Neutrophil (primary cell): ENCODE data around the gene IMPDH1.

Experiments
- H3K27ac ChIP-seq: fragments of 200-600 bp; sonication (generic); 2 replicates; pipeline ENCODE4 v1.5.1; 2016; ENCODE audit warnings: mild to moderate bottlenecking, moderate library complexity
- H3K27me3 ChIP-seq: fragments of 200-600 bp; sonication (generic); 2 replicates; pipeline ENCODE4 v1.6.0; 2016; ENCODE audit warnings: mild to moderate bottlenecking
- H3K36me3 ChIP-seq: fragments of 200-600 bp; sonication (generic); 2 replicates; pipeline ENCODE4 v1.5.1; 2017
- H3K4me1 ChIP-seq, 2 experiments: fragments of 200-600 bp in 1 of 2; sonication (generic) in 1 of 2; 1 replicate in 1 of 2; 2 replicates in 1 of 2; pipeline versions ENCODE4 v1.5.1 to v1.6.1; 2013 to 2016; ENCODE audit warnings: low read depth in 1 of 2, low read length in 1 of 2, mild to moderate bottlenecking in 1 of 2, moderate library complexity in 1 of 2; ENCODE audit not compliant: control insufficient read depth in 1 of 2, insufficient read depth in 1 of 2
- H3K4me3 ChIP-seq, 2 experiments: fragments of 200-600 bp in 1 of 2; sonication (generic) in 1 of 2; 1 replicate in 1 of 2; 2 replicates in 1 of 2; pipeline ENCODE4 v1.5.1; 2013 to 2016; ENCODE audit warnings: low read depth in 1 of 2, low read length in 1 of 2, mild to moderate bottlenecking in 1 of 2, moderate library complexity in 1 of 2
- H3K9me3 ChIP-seq: fragments of 200-600 bp; sonication (generic); 2 replicates; pipeline ENCODE4 v1.5.1; 2016
- TF ChIP-seq, protein P1 (sequence below): fragments of 200-600 bp; sonication (generic); IDR thresholded peaks from 2 replicates; pipeline ENCODE4 v1.5.1; 2016; ENCODE audit warnings: antibody characterized with exemption

IMPDH1 gene

DNA sequence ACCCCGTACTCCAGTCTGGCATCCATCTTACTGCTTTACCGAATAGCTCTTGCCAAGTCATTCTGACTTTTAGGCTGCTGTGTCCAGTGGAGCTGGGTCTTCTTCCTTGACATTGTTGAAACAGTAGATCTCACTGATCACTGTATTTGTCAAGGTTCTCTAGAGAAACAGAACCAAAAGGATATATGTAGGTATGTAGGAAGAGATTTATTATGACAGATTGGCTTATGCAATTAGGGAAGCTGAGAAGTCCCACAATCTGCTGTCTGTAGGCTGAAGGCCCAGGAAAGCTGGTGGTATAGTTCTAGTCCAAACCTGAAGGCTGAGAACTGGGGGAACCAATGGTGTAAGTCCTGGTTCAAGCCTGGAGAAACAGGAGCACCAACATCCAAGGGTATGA is 36.2 kb downstream of the IMPDH1 start:
- H3K9me3 ChIP-seq = no peaks in the 10 kb centered on the region
- H3K4me1 ChIP-seq = no peaks in the 10 kb centered on the region
- H3K27me3 ChIP-seq = no peaks in the 10 kb centered on the region
- no peak overlapping the region for H3K4me3 ChIP-seq
- no peaks in the 10 kb centered on the region for H3K36me3 ChIP-seq
- TF ChIP-seq, protein P1, sequence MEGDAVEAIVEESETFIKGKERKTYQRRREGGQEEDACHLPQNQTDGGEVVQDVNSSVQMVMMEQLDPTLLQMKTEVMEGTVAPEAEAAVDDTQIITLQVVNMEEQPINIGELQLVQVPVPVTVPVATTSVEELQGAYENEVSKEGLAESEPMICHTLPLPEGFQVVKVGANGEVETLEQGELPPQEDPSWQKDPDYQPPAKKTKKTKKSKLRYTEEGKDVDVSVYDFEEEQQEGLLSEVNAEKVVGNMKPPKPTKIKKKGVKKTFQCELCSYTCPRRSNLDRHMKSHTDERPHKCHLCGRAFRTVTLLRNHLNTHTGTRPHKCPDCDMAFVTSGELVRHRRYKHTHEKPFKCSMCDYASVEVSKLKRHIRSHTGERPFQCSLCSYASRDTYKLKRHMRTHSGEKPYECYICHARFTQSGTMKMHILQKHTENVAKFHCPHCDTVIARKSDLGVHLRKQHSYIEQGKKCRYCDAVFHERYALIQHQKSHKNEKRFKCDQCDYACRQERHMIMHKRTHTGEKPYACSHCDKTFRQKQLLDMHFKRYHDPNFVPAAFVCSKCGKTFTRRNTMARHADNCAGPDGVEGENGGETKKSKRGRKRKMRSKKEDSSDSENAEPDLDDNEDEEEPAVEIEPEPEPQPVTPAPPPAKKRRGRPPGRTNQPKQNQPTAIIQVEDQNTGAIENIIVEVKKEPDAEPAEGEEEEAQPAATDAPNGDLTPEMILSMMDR = no peak
- H3K27ac ChIP-seq = no peak overlapping the region

- H3K4me3 ChIP-seq = no peak overlapping the region
- no peak overlapping the region for H3K27ac ChIP-seq
- no peaks in the 10 kb centered on the region for H3K9me3 ChIP-seq
- TF ChIP-seq, protein P1 = no peak
- no peaks in the 10 kb centered on the region for H3K36me3 ChIP-seq
- H3K4me1 ChIP-seq = peaks cover 8 to 12% of the 10 kb centered on the region in 2 experiments
- H3K27me3 ChIP-seq = no peaks in the 10 kb centered on the region
Measured at GRCh38 chr7:128370491-128370890, 39.3 kb downstream of the IMPDH1 start.

DNA sequence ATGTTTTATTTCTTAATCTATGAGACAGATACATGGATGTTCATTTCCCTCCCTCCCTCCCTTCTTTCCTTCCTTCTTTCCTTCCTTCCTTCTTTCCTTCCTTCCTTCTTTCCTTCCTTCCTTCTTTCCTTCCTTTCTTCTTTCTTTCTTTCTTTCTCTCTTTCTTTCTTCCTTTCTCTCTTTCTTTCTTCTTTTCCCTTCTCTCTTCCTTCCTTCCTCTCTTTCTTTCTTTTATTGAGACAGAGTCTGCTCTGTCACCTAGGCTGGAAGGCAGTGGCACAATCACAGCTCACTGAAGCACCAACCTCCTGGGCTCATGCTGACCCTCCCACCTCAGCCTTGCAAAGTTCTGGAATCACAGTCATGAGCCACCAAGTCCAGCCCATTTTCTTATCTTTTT is 42.8 kb downstream of the IMPDH1 start:
- H3K9me3 ChIP-seq = no peaks in the 10 kb centered on the region
- TF ChIP-seq, protein P1 = no peak
- no peaks in the 10 kb centered on the region for H3K36me3 ChIP-seq
- peaks cover 11 to 16% of the 10 kb centered on the region in 2 experiments for H3K4me1 ChIP-seq
- H3K27me3 ChIP-seq = no peaks in the 10 kb centered on the region
- no peak overlapping the region for H3K4me3 ChIP-seq
- no peak overlapping the region for H3K27ac ChIP-seq

DNA sequence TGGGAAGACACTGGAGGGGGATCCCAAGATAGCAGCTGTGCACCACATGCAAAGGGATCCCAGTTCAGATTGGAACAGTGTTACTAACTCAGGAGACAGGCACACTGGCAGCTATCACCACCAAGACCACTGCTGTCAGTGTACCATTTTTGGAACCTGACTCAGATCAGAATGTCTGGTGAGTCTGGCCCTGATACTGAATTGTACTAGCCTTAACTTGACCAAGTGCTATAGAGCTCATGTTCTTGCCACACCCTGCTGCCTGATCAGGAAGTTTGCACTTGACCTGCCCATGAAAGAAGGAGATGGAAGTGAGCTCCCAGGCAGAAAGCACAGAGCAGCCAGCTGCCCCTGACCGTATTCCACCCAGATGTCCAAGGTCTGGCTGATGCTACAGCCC is 43.5 kb downstream of the IMPDH1 start:
- H3K27ac ChIP-seq = no peak overlapping the region
- H3K36me3 ChIP-seq = no peaks in the 10 kb centered on the region
- H3K27me3 ChIP-seq = no peaks in the 10 kb centered on the region
- TF ChIP-seq, protein P1 = no peak
- H3K4me1 ChIP-seq = peaks cover 16 to 19% of the 10 kb centered on the region in 2 experiments
- no peak overlapping the region for H3K4me3 ChIP-seq
- H3K9me3 ChIP-seq = no peaks in the 10 kb centered on the region

DNA sequence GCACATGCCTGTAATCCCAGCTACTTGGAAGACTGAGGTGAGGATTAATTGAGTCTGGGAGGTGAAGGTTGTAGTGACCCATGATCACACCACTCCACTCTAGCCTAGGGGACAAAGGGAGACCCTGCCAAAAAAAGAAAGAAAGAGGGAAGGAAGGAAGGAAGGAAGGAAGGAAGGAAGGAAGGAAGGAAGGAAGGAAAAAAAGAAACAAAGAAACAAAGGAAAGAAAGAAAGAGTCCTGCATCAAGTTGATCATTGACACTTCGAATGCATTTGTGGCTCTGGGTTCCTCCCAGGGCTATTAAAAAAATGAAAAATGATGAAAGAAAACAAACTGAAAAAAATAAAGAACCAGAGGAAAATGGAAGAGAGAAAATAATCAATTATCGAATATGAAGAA is 44.4 kb downstream of the IMPDH1 start:
- peaks cover 23 to 27% of the 10 kb centered on the region in 2 experiments for H3K4me1 ChIP-seq
- H3K27me3 ChIP-seq = no peaks in the 10 kb centered on the region
- H3K4me3 ChIP-seq = no peak overlapping the region
- TF ChIP-seq, protein P1 = no peak
- H3K27ac ChIP-seq = no peak overlapping the region
- H3K9me3 ChIP-seq = no peaks in the 10 kb centered on the region
- no peaks in the 10 kb centered on the region for H3K36me3 ChIP-seq
